ENCODE measurements around the gene HLA-C.

- TF ChIP-seq, protein P1, sequence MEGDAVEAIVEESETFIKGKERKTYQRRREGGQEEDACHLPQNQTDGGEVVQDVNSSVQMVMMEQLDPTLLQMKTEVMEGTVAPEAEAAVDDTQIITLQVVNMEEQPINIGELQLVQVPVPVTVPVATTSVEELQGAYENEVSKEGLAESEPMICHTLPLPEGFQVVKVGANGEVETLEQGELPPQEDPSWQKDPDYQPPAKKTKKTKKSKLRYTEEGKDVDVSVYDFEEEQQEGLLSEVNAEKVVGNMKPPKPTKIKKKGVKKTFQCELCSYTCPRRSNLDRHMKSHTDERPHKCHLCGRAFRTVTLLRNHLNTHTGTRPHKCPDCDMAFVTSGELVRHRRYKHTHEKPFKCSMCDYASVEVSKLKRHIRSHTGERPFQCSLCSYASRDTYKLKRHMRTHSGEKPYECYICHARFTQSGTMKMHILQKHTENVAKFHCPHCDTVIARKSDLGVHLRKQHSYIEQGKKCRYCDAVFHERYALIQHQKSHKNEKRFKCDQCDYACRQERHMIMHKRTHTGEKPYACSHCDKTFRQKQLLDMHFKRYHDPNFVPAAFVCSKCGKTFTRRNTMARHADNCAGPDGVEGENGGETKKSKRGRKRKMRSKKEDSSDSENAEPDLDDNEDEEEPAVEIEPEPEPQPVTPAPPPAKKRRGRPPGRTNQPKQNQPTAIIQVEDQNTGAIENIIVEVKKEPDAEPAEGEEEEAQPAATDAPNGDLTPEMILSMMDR (IDR thresholded peaks at IDR 0.05), result no peak
- no peak for TF ChIP-seq POLR2A (IDR thresholded peaks at IDR 0.05)
These were observed 45.1 kb upstream of the HLA-C start for GRCh38 chr6:31317036-31317435.

All from esophagus squamous epithelium (tissue), 4 donors.